Mucosa of rectum (tissue), 2 donors: ENCODE measurements around the gene ABI3BP.
"Not testable (repeated sequence)": the region's sequence is repeated elsewhere in the genome, so short reads cannot be mapped to it uniquely, and the experiment has no call there.

ENCODE experiments used
- H3K27ac ChIP-seq, 2 donors: one replicate each; pipeline ENCODE4 v1.7.0; 2013; ENCODE audit warnings: inconsistent platforms in 2 of 2, low read depth in 2 of 2, low read length in 2 of 2
- H3K27me3 ChIP-seq, 2 donors: one replicate each; pipeline ENCODE4 v1.7.0; 2013; ENCODE audit warnings: low read length in 2 of 2; ENCODE audit not compliant: control insufficient read depth in 2 of 2, insufficient read depth in 2 of 2
- H3K36me3 ChIP-seq, 2 donors: one replicate each; pipeline ENCODE4 v1.7.0; 2013; ENCODE audit warnings: low read length in 2 of 2; ENCODE audit not compliant: control insufficient read depth in 2 of 2, insufficient read depth in 2 of 2
- H3K4me1 ChIP-seq, 2 donors: one replicate each; pipeline ENCODE4 v1.7.0; 2013; ENCODE audit warnings: low read length in 2 of 2, mild to moderate bottlenecking in 1 of 2; ENCODE audit not compliant: control insufficient read depth in 2 of 2, insufficient read depth in 2 of 2
- H3K4me3 ChIP-seq, 2 donors: one replicate each; pipeline ENCODE4 v1.7.0; 2013; ENCODE audit warnings: low read length in 2 of 2
- H3K9ac ChIP-seq, 2 donors: one replicate each; pipeline ENCODE4 v1.7.0; 2013; ENCODE audit warnings: low read length in 2 of 2, low read depth in 1 of 2, mild to moderate bottlenecking in 1 of 2
- H3K9me3 ChIP-seq, 2 donors: one replicate each; pipeline ENCODE4 v1.7.0; 2013; ENCODE audit warnings: low read length in 2 of 2; ENCODE audit not compliant: control insufficient read depth in 2 of 2
- donor health status: healthy.
- donor health status: Normal muscosa, but diverticular disease.

ABI3BP gene

GRCh38 chr3:101026244-101026643, 33.0 kb upstream of the ABI3BP start:
- Histone ChIP-seq H3K27ac (no peak overlapping the region), H3K9ac (no peak overlapping the region), H3K36me3 (no peaks in the 10 kb centered on the region), H3K27me3 (no peaks in the 10 kb centered on the region), H3K9me3 (no peaks in the 10 kb centered on the region), H3K4me1 (no peaks in the 10 kb centered on the region), H3K4me3 (no peak overlapping the region)

DNA sequence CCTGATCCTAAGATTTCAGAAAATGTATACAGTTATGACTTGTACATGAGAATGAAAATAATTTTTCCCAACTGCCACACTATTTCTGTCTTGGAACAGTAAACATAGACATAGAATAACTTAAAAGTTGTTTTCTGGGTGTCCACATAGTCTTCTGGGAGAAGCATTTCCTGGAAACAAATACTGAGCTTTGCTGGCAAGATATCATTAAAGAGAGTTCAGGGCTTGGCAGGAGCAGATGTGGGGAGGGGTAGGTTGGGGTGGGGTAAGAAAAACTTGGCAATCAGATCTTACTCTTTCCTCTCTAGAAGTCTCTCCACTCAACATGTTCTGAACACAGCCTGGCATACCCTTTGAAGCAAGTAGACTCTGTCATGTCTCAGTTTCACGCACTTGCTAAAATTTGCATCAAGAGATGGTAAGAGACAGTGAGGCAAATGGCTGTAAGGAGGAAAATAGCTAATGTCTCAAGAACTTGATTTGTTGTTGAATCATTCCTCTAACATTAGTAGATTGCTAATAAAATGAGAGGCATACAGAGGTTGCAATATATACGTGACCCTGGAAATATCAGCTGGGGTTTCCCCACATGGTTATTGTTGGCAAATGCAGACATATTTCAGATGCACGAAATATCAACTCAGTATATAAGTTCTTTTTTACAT, 27.3 kb upstream of the ABI3BP start:
- no peak overlapping the region for H3K4me3 ChIP-seq
- no peaks in the 10 kb centered on the region for H3K36me3 ChIP-seq
- no peak overlapping the region for H3K27ac ChIP-seq
- no peak overlapping the region for H3K9ac ChIP-seq
- no peaks in the 10 kb centered on the region for H3K27me3 ChIP-seq
- no peaks in the 10 kb centered on the region for H3K9me3 ChIP-seq
- H3K4me1 ChIP-seq = no peaks in the 10 kb centered on the region

DNA sequence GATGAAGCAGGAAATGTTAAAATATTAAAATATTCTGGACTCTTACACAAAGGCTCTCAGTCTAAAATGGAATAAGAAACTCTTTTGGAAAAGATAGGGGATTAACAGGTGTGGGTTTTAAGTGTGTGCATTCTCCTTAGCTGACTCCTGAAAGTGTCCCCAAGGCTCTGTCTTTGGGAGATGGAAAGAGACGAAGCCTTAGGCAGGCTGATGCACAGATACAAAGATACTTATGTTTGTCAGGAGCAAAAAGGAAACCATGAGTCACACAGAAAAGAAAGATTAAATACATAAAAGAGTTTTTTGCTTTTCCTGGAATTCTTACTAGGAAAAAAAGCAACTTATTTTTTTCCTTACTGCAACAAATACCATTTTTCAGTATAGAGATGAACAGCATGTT, 23.8 kb upstream of the ABI3BP start:
- H3K9me3 ChIP-seq = no peaks in the 10 kb centered on the region
- no peaks in the 10 kb centered on the region for H3K27me3 ChIP-seq
- H3K4me3 ChIP-seq = no peak overlapping the region
- no peaks in the 10 kb centered on the region for H3K4me1 ChIP-seq
- H3K27ac ChIP-seq = no peak overlapping the region
- no peaks in the 10 kb centered on the region for H3K36me3 ChIP-seq
- no peak overlapping the region for H3K9ac ChIP-seq

- not testable (repeated sequence) for H3K9me3 ChIP-seq
These were observed 19.1 kb upstream of the ABI3BP start for GRCh38 chr3:101012312-101012711.

GRCh38 chr3:101011136-101011535, 17.9 kb upstream of the ABI3BP start:
- Histone ChIP-seq H3K27me3 (no peaks in the 10 kb centered on the region), H3K9ac (no peak overlapping the region), H3K9me3 (no peaks in the 10 kb centered on the region)

More at GRCh38 chr3:101012312-101012711, 19.1 kb upstream of the ABI3BP start:
- H3K4me3 ChIP-seq, H3K36me3 ChIP-seq, H3K27ac ChIP-seq, H3K27me3 ChIP-seq, H3K4me1 ChIP-seq, H3K9ac ChIP-seq: not testable (repeated sequence)

DNA sequence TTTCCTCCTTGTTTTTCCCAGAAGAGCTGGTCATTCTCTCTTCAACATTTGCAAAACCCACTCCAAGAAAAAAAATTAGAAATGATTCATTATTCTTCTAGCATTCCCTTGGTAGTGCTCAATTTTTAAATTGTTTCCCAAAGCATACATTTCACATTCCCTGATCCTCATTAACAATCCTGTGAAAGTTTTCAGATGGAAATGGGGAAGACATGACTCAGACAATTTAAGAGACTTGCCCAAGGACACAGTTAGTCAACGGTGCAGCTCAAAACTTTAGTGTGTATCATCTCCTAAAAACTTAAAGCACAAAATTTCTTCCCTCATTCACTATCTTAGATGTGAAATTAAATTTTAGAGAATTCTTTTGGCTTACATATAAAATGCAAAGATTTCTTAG, 17.1 kb upstream of the ABI3BP start:
- Histone ChIP-seq H3K36me3 (no peaks in the 10 kb centered on the region), H3K9ac (no peak overlapping the region), H3K9me3 (no peaks in the 10 kb centered on the region), H3K27ac (no peak overlapping the region), H3K27me3 (no peaks in the 10 kb centered on the region), H3K4me1 (no peaks in the 10 kb centered on the region), H3K4me3 (no peak overlapping the region)

More at GRCh38 chr3:101011136-101011535, 17.9 kb upstream of the ABI3BP start:
- H3K4me3 ChIP-seq = no peak overlapping the region
- no peaks in the 10 kb centered on the region for H3K4me1 ChIP-seq
- no peaks in the 10 kb centered on the region for H3K36me3 ChIP-seq
- H3K27ac ChIP-seq = no peak overlapping the region

DNA sequence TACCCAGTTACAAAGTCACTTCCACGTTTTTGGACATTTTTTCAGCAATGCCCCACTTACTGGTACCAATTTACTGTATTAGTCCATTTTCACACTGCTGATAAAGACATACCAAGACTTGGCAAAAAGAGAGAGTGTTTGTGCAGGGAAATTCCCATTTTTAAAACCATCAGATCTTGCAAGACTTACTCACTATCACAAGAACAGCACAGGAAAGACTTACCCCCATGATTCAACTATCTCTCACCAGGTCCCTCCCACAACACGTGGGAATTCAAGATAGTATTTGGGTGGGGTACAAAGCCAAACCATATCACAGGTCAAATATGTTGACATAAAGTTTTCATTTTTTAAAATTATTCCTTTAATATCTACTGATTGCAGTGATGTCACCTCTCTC, 16.2 kb upstream of the ABI3BP start:
- H3K36me3 ChIP-seq = no peaks in the 10 kb centered on the region
- no peaks in the 10 kb centered on the region for H3K9me3 ChIP-seq
- no peak overlapping the region for H3K27ac ChIP-seq
- no peaks in the 10 kb centered on the region for H3K27me3 ChIP-seq
- no peak overlapping the region for H3K9ac ChIP-seq
- H3K4me1 ChIP-seq = no peaks in the 10 kb centered on the region
- no peak overlapping the region for H3K4me3 ChIP-seq

GRCh38 chr3:100999160-100999559, 5.9 kb upstream of the ABI3BP start:
- Histone ChIP-seq H3K4me1 (no peaks in the 10 kb centered on the region), H3K36me3 (no peaks in the 10 kb centered on the region), H3K9me3 (no peaks in the 10 kb centered on the region), H3K27ac (no peak overlapping the region), H3K9ac (no peak overlapping the region), H3K27me3 (no peaks in the 10 kb centered on the region), H3K4me3 (no peak overlapping the region)

DNA sequence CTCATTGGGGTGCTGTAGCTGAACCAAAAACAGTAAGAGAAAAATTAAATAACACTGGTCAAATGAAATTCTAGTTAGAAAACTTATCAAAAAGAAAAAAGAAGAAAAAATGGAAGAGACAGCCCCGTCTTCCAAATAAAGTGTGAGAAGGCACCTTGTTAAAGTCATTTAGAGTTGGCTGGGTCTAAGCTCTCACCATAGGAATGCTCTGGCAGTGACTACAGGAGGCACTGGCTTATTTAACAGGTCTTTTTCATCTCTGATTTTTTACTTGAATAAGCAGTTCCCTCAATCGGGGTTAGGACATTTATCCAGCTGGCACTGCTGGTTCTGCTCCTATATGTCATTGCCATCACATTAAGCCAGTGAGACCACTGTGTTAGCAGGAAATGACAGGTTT, 1.6 kb upstream of the ABI3BP start:
- Histone ChIP-seq H3K9ac (no peak overlapping the region), H3K4me3 (no peak overlapping the region), H3K4me1 (peaks cover 4 to 12% of the 10 kb centered on the region in 2 donors), H3K36me3 (no peaks in the 10 kb centered on the region), H3K27ac (no peak overlapping the region), H3K9me3 (no peaks in the 10 kb centered on the region), H3K27me3 (no peaks in the 10 kb centered on the region)

DNA sequence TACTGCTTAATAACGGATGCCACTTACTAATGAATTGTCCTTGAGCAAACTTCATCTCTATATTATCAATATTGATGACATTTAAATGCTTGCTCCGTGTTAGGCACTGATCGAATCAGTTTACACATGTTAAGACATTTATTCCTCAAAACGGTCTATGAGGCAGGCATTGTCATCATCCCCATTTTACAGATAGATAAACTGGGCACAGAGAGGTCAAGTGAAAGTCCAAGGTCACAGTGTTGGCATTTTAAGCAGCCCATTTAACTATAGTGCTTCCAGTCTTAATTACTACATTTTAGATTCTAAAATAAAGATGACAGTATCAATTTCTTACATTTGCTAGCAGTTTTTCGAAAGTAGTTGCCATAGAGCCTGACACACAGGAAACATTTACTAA, 966 bp upstream of the ABI3BP start:
- Histone ChIP-seq H3K36me3 (no peaks in the 10 kb centered on the region), H3K27ac (no peak overlapping the region), H3K27me3 (no peaks in the 10 kb centered on the region), H3K9ac (no peak overlapping the region), H3K4me3 (no peak overlapping the region), H3K9me3 (no peaks in the 10 kb centered on the region), H3K4me1 (peaks cover 4 to 12% of the 10 kb centered on the region in 2 donors)
